NCI-H748 (cell line): ENCODE measurements around the gene RITA1.

ENCODE experiments used
- DNase-seq: peaks from one replicate; lab custom pipeline; 2025; ENCODE audit not compliant: unreplicated experiment; lab: John Stamatoyannopoulos, UW

The RITA1 gene

GRCh38 chr12:113152835-113153814, 32.4 kb upstream of the RITA1 start:
- peak; percentile 90 for DNase-seq

GRCh38 chr12:113154351-113154973, 31.1 kb upstream of the RITA1 start:
- DNase-seq = peak; percentile 76

- no peak for DNase-seq
Observed at GRCh38 chr12:113155060-113155459, 30.5 kb upstream of the RITA1 start.

GRCh38 chr12:113155646-113156045, 29.9 kb upstream of the RITA1 start:
- DNase-seq = no peak

- no peak for DNase-seq
Observed at GRCh38 chr12:113157218-113157859, 28.2 kb upstream of the RITA1 start.

GRCh38 chr12:113158439-113159203, 26.9 kb upstream of the RITA1 start:
- DNase-seq = no peak

- no peak for DNase-seq
Observed at GRCh38 chr12:113159937-113160336, 25.6 kb upstream of the RITA1 start.

- peak; percentile 73 for DNase-seq
Observed at GRCh38 chr12:113161415-113162016, 24.0 kb upstream of the RITA1 start.

GRCh38 chr12:113162102-113163029, 23.2 kb upstream of the RITA1 start:
- DNase-seq = no peak

GRCh38 chr12:113163030-113163360, 22.5 kb upstream of the RITA1 start:
- no peak for DNase-seq

- DNase-seq = no peak
Observed at GRCh38 chr12:113164014-113164413, 21.5 kb upstream of the RITA1 start.

- DNase-seq = no peak
Observed at GRCh38 chr12:113165521-113166450, 19.7 kb upstream of the RITA1 start.

GRCh38 chr12:113167868-113168267, 17.7 kb upstream of the RITA1 start:
- DNase-seq = no peak

GRCh38 chr12:113169697-113170096, 15.8 kb upstream of the RITA1 start:
- no peak for DNase-seq

- no peak for DNase-seq
Observed at GRCh38 chr12:113170457-113170856, 15.1 kb upstream of the RITA1 start.

GRCh38 chr12:113170926-113171325, 14.6 kb upstream of the RITA1 start:
- DNase-seq = no peak

GRCh38 chr12:113171543-113171942, 14.0 kb upstream of the RITA1 start:
- DNase-seq = no peak

- no peak for DNase-seq
Observed at GRCh38 chr12:113172185-113172584, 13.3 kb upstream of the RITA1 start.
